ENCODE measurements around the gene FAF1.

The FAF1 gene

DNA sequence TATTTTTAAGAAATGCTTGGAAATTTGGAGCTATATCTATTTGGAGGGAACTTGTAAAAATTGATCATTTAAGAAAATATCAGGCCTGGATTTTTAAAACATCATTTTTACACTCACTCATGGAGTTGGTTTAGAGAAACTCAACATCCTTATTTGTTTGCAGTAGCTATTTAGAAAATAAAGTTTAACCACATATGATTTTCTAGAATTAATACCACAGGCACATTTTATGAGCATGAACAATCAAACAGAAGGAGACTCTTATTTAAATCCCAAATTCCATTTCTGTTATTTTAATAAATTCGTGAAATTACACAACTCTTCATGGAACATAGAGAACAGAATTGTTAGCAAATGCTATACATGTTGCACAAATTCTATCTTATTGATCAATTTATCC is 13.2 kb upstream of the FAF1 start:
- Mint-ChIP-seq H3K36me3 (ENCODE audit: low read depth) (peaks cover 5% of the 10 kb centered on the region), H3K27me3 (peaks cover 32% of the 10 kb centered on the region), H3K4me1 (peaks cover 30% of the 10 kb centered on the region), H3K27ac (no peak overlapping the region), H3K9me3 (no peaks in the 10 kb centered on the region), H3K4me3 (no peak overlapping the region)
- ATAC-seq (no peak), DNase-seq (no peak)

DNA sequence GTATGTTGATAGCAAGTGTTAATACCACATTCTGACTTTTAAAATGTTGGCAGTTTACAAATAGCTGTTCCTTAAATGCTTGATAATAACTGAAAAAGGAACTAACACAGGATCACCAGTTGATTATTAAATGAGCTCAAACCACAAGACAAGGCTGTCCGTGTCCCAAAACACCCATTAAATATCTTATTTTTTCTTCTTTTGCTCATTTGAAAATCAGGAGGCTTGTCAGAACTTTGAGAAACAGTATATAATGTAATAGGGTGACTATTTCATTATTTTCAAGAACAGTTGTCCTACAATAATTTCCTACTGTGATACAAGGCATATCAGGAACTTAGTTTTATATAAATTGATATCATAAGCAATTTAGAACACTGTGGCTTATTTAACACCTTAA is 12.7 kb upstream of the FAF1 start:
- no peaks in the 10 kb centered on the region for H3K9me3 Mint-ChIP-seq
- H3K4me3 Mint-ChIP-seq, result no peak overlapping the region
- DNase-seq (no peak), ATAC-seq (no peak)
- no peak overlapping the region for H3K27ac Mint-ChIP-seq
- H3K36me3 Mint-ChIP-seq (ENCODE audit: low read depth), result peaks cover 5% of the 10 kb centered on the region
- peaks cover 31% of the 10 kb centered on the region for H3K4me1 Mint-ChIP-seq
- peaks cover 32% of the 10 kb centered on the region for H3K27me3 Mint-ChIP-seq

DNA sequence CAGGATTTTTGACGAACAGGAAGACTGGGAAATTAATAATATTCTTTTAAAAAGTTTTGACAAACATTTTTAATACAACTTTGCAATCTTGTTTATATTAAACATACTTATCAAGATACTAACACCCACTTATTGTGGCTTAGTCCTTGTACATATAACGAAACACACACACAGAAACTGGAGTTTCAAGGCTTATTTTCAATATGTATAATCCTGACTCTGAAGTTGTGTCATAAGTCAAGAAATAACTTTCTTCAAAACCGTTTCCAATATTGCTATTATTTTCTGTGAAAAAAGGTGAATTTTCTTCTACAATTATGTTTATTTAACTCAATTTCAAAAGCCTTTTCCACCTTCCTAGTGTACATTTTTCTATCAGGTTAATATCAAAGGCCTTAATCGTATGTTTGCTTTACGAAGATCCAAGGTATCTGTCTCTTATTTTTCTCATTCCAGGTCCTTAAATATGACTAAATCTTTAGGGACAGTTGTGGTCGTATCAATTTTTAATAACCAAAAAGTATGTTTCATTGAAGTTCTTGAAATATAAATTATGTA is 11.8 kb upstream of the FAF1 start:
- no peak for ATAC-seq
- no peak for DNase-seq
- Mint-ChIP-seq H3K9me3 (no peaks in the 10 kb centered on the region), H3K27me3 (peaks cover 31% of the 10 kb centered on the region), H3K4me3 (no peak overlapping the region), H3K4me1 (peaks cover 35% of the 10 kb centered on the region), H3K36me3 (ENCODE audit: low read depth) (peaks cover 5% of the 10 kb centered on the region), H3K27ac (no peak overlapping the region)

DNA sequence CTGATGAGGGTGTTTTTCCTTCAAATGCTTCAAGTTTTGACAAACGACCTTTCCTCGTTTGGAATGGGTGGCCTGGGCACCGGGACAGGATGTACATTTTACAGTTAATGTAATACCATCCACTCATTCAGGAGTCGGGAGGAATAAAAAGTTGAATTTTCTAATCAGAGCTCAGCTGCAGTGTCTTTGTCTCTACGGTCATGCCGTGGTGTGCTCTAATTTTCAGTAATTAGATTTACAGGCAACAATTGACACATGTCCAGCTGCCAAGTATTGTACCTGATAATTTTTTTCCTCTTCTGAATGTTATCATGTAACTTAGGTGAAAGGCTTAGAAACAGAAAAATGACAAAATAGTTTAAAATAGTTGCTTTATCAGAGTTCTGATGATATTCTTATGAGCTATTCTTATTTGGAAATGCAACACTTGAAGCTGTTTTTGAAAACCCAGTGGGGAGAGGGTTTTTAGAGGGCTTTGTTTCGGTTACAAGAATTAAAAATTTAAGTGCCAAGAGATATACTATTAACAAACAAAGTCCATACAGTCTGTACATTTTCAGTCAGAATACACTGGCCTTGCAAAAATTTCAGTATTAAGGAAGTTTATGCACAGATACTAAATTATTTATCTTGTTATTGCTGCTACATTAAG is 11.0 kb upstream of the FAF1 start:
- no peak for ATAC-seq
- H3K4me3 Mint-ChIP-seq, result peak overlapping the region; percentile 88
- DNase-seq, result no peak
- peaks cover 28% of the 10 kb centered on the region for H3K4me1 Mint-ChIP-seq
- H3K27ac Mint-ChIP-seq, result no peak overlapping the region
- H3K9me3 Mint-ChIP-seq, result no peaks in the 10 kb centered on the region
- peaks cover 24% of the 10 kb centered on the region for H3K27me3 Mint-ChIP-seq
- H3K36me3 Mint-ChIP-seq (ENCODE audit: low read depth), result peaks cover 5% of the 10 kb centered on the region

DNA sequence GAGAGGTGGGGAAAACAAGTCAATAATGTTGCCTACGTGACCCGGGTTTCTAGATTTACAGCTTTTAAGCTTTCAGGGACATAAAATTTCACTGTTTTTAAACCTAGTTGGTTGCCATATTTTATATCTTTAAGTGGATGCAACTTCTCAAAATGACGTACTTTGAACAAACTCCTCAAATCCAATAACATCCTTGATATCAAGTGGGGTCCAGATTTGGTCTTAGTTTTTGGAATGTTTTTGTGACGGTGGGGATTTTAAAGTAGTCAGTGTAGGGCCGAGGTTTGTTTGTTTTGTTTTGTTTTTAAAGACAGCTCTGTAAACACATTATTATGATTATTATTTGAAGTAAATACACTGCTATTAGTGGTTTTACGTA is 10.4 kb upstream of the FAF1 start:
- H3K4me1 Mint-ChIP-seq, result peaks cover 26% of the 10 kb centered on the region
- DNase-seq (no peak), ATAC-seq (no peak)
- H3K27me3 Mint-ChIP-seq, result peaks cover 22% of the 10 kb centered on the region
- H3K9me3 Mint-ChIP-seq, result no peaks in the 10 kb centered on the region
- H3K4me3 Mint-ChIP-seq, result peak overlapping the region; percentile 88
- H3K27ac Mint-ChIP-seq, result peak overlapping the region; percentile 76
- H3K36me3 Mint-ChIP-seq (ENCODE audit: low read depth), result peaks cover 5% of the 10 kb centered on the region

DNA sequence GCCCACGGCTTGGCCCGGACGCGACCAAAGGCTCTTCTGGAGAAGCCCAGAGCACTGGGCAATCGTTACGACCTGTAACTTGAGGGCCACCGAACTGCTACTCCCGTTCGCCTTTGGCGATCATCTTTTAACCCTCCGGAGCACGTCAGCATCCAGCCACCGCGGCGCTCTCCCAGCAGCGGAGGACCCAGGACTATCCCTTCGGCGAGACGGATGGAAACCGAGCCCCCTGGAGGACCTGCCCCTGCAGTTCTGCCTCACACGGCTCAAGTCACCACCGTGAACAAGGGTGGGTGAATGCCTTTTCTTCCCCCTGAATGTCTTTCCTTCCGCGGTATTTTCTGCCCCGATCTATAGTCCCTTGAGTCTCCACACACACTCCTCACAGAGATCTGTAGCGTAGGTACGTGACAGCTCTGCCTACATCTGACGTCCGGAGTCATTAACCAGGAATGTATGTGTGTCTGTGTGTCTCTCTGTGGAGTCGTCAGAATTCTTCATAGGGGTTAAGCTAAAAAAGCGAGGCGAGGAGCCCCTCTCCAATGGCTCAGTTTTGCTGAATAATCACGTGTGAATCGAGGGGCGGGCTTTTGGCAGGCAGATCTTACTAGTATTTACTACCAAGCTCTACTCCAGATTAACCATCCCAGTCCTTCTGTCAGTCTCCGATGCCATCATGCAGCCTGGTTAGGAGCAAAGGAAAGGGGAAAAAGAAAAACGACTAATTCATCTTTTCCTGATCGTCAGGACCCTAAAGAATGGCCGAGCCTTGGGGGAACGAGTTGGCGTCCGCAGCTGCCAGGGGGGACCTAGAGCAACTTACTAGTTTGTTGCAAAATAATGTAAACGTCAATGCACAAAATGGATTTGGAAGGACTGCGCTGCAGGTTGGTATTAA is 9.8 kb upstream of the FAF1 start, which contains the start of gene CDKN2C:
Gene CDKN2C, plus strand, starts transcription at position 635 of the 898 bp plus-strand sequence. Its CDS starts 124 bp downstream, at position 759.
- H3K27me3 Mint-ChIP-seq, result peaks cover 18% of the 10 kb centered on the region
- peaks cover 26% of the 10 kb centered on the region for H3K4me1 Mint-ChIP-seq
- peak within 1 kb of the TSS; percentile 96 for H3K27ac Mint-ChIP-seq
- H3K4me3 Mint-ChIP-seq, result peak within 1 kb of the TSS; percentile 88
- H3K9me3 Mint-ChIP-seq, result no peaks in the 10 kb centered on the region
- DNase-seq (peak; percentile 54), ATAC-seq (peak; percentile 51)
- peaks cover 5% of the 10 kb centered on the region for H3K36me3 Mint-ChIP-seq (ENCODE audit: low read depth)

DNA sequence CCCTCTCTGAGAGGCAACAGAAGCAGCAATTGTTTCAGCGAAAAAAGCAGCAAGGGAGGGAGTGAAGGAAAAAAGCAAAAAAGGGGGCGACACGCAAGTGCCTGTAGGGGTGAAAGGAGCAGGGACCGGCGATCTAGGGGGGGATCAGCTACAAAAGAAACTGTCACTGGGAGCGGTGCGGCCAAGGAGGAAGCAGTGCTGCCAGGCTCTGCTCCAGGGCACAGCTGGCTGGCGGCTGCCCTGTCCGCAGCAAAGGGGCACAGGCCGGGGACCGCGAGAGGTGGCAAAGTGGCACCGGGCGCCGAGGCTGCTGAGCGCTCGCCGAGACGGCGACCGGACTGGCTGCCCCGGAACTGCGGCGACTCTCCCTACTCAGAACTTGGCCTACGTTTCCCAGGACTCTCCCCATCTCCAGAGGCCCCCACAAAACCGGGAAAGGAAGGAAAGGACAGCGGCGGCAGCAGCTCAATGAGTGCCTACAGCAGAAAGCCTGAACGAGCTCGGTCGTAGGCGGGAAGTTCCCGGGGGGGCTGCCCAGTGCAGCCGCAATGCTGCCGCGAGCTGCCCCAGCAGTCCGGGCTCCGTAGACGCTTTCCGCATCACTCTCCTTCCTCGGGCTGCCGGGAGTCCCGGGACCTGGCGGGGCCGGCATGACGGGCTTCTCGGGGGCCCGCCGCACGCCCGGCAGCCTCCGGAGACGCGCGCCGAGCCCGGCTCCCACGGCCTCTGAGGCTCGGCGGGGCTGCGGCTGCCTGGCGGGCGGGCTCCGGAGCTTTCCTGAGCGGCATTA is 8.9 kb upstream of the FAF1 start:
- no peaks in the 10 kb centered on the region for H3K9me3 Mint-ChIP-seq
- H3K27ac Mint-ChIP-seq, result peak overlapping the region; percentile 96
- peaks cover 26% of the 10 kb centered on the region for H3K4me1 Mint-ChIP-seq
- ATAC-seq (peak; percentile 37), DNase-seq (peak; percentile 57)
- H3K4me3 Mint-ChIP-seq, result peak overlapping the region; percentile 88
- H3K36me3 Mint-ChIP-seq (ENCODE audit: low read depth), result peaks cover 5% of the 10 kb centered on the region
- peaks cover 11% of the 10 kb centered on the region for H3K27me3 Mint-ChIP-seq

DNA sequence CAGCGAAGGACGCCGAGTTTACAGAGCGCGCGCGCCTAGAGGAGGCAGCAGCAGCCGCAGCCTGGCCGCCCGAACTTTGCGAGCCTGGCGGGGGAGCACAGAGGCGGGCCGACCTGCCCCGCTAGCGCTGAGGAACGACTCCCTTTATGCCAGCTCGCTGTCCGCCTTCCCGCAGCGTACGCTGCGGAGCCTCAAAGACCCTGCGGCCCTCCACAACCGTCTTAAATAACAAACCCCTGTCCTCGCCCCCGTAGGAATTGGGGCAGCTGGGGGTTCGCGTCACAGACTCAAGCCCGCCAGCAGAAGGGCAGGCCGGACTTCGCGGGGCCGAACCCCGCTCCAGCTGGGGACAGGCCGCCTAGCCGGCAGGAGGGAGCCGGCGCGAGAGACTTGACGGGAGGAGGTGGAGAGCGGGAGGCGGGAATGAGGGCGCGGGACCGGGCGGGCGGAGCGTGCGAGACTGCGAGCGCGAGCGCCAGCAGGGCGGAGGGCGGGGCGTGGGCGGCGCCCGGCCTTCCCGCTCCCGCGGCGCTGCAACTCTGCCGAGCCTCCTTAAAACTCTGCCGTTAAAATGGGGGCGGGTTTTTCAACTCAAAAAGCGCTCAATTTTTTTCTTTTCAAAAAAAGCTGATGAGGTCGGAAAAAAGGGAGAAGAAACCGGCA is 8.2 kb upstream of the FAF1 start:
- ATAC-seq, result peak; percentile 80
- H3K27me3 Mint-ChIP-seq, result peaks cover 5% of the 10 kb centered on the region
- peak overlapping the region; percentile 96 for H3K27ac Mint-ChIP-seq
- H3K4me3 Mint-ChIP-seq, result peak overlapping the region; percentile 88
- DNase-seq, result peak; percentile 83
- H3K36me3 Mint-ChIP-seq (ENCODE audit: low read depth), result peaks cover 4% of the 10 kb centered on the region
- H3K9me3 Mint-ChIP-seq, result no peaks in the 10 kb centered on the region
- peaks cover 26% of the 10 kb centered on the region for H3K4me1 Mint-ChIP-seq

DNA sequence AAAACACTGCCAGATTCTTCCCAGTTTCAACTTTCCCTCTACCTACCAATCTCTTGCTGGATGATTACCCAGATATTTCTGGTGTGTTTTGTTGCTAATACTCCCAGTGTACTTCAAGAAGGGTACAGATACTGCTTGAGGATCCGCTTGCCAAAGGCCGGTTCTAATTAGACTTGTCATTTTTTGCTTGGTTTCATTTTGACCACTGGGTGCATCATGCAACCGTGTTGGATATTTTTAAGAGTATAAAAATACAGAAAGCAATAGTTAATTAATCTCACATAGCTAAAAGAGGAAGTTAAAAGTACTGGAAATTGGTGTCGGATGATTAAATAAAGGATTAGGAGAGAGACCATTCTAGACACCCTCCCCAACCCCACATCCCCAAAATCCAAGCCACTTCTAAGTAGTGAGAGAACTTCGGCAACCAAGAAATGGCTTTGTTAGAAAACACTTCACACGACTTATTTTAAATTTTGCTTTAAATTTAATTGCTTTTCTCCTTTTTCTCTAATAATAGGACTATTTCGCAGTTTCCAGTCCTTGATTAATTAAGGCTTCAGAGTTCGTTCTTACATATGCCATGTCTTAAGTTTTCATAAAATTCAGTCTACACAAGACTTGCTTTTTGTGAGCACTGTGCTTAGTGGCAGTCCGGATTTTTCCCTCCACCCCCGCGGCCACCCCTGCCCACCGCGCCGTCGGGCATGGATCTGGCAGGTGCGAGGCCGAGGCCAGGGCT is 7.5 kb upstream of the FAF1 start:
- peaks cover 26% of the 10 kb centered on the region for H3K4me1 Mint-ChIP-seq
- ATAC-seq (no peak), DNase-seq (no peak)
- H3K27ac Mint-ChIP-seq, result peak overlapping the region; percentile 18
- peak overlapping the region; percentile 88 for H3K4me3 Mint-ChIP-seq
- peaks cover 4% of the 10 kb centered on the region for H3K36me3 Mint-ChIP-seq (ENCODE audit: low read depth)
- H3K27me3 Mint-ChIP-seq, result peaks cover 5% of the 10 kb centered on the region
- no peaks in the 10 kb centered on the region for H3K9me3 Mint-ChIP-seq

DNA sequence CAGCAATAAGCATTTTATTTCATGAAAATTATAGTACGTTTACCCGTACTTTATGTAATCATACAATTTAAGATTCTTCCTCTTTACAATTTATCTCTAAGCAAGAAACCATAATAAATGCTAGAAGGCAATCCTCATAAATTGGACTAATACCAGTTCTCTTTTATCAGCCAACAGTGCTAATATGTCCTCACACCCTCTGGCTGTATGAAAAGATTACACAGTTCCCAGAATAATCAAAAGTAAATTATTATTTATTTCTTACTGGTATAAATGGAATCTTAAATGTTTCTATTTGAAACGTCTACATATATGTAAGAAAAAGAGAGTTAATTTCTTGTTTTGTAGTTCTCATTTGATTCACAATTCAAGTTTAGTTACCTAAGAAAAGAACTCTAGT is 6.9 kb upstream of the FAF1 start:
- DNase-seq (no peak), ATAC-seq (no peak)
- peaks cover 3% of the 10 kb centered on the region for H3K27me3 Mint-ChIP-seq
- H3K27ac Mint-ChIP-seq, result no peak overlapping the region
- peaks cover 25% of the 10 kb centered on the region for H3K4me1 Mint-ChIP-seq
- H3K4me3 Mint-ChIP-seq, result no peak overlapping the region
- H3K9me3 Mint-ChIP-seq, result no peaks in the 10 kb centered on the region
- peaks cover 2% of the 10 kb centered on the region for H3K36me3 Mint-ChIP-seq (ENCODE audit: low read depth)

DNA sequence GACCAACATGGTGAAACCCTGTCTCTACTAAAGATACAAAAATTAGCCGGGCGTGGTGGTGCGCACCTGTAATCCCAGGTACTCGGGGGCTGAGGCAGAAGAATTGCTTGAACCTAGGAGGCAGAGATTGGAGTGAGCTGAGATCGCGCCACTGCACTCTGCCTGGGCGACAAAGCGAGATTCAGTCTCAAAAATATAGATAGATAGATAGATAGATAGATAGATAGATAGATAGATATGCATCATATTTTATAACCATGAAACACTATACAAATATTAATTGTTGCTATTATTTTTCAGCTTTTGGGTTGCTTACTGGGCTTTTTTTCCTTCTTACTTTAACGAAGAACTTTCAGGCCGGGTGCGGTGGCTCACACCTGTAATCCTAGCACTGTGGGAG is 4.8 kb upstream of the FAF1 start:
- Mint-ChIP-seq H3K27me3 (peaks cover 2% of the 10 kb centered on the region), H3K9me3 (no peaks in the 10 kb centered on the region), H3K27ac (no peak overlapping the region), H3K4me1 (peaks cover 15% of the 10 kb centered on the region), H3K4me3 (no peak overlapping the region), H3K36me3 (ENCODE audit: low read depth) (peaks cover 7% of the 10 kb centered on the region)
- DNase-seq (no peak), ATAC-seq (no peak)

DNA sequence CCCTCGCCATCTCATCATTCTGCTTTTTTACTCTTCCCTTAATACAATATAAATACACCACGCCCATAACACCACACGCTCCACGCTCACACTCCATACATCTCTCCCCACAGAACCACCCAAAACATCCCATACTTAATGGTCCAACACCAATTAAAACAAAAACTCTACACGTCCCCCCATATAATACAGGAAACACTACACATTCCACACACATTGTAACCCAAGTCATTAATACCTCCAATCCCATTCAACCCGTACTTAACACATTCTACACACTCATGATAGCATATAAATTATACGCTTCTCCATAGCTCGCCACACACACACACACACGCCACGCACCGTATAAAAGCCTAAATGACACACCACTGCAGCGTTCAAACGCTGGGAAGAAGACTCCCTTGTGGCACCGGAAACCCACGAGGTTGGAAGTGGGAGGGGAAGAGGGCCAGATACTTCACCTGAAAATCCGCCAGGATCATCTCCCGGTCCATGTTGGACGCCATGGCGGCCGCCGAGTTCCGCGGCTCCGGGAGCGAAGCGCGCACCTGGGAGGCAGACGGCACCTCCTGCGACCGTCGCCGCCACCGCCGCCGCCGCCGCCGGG is 659 bp downstream of the FAF1 start:
- peaks cover 2% of the 10 kb centered on the region for H3K27me3 Mint-ChIP-seq
- H3K36me3 Mint-ChIP-seq (ENCODE audit: low read depth), result peaks cover 5% of the 10 kb centered on the region
- peak; percentile 26 for ATAC-seq
- H3K4me1 Mint-ChIP-seq, result peaks cover 28% of the 10 kb centered on the region
- no peaks in the 10 kb centered on the region for H3K9me3 Mint-ChIP-seq
- peak overlapping the region; percentile 97 for H3K27ac Mint-ChIP-seq
- DNase-seq, result no peak
- H3K4me3 Mint-ChIP-seq, result peak overlapping the region; percentile 90

DNA sequence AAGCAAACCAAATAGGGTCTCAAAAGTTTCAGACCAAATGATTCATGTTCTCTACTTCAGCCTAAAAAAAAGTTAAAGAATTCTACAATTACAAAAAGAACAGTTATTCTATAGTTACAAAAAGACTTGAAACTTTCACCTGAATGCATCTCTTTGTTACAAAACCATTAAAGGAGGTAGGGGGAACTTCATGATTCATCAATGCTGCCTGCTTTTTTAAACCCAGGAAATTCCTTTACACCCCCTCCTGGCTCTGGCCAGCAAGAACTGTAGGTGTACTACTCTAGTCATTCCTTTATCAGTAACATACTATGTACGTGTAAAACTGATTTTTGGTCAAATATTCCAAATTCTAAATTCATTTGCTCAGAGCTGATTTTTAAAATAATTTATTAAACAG is 5.0 kb downstream of the FAF1 start:
- Mint-ChIP-seq H3K27me3 (peaks cover under 1% of the 10 kb centered on the region), H3K36me3 (ENCODE audit: low read depth) (peaks cover 10% of the 10 kb centered on the region), H3K4me3 (no peak overlapping the region), H3K27ac (no peak overlapping the region), H3K9me3 (no peaks in the 10 kb centered on the region), H3K4me1 (peaks cover 26% of the 10 kb centered on the region)
- ATAC-seq (no peak), DNase-seq (no peak)

Data from activated naive CD8-positive, alpha-beta T cell treated with anti-CD3 and anti-CD28 coated beads, Interleukin-2, amount 50 U/mL, for 24 hours (primary cell).